K562 (cell line): Measurements from ENCODE around the gene THAP5. TPM values are rescaled to one million over a fixed set of nuclear protein-coding genes. Genes with fewer than 3 reads are reported as not detected.
A peak's percentile ranks its signal among the peaks of the same experiment; 100 is the strongest.

ENCODE experiments used
- BRD4 ChIP-seq: fragments of 200-600 bp; sonication (generic); IDR thresholded peaks from 2 replicates; pipeline ENCODE4 v1.6.1; 2017; ENCODE audit warnings: inconsistent platforms
- CHD1 ChIP-seq: fragments of 200-600 bp; sonication (generic); IDR thresholded peaks from one replicate; pipeline ENCODE4 v1.6.1; 2012; ENCODE audit warnings: mild to moderate bottlenecking, moderate library complexity, low read length, inconsistent platforms
- GATAD2B ChIP-seq: fragments of 450-650 bp; IDR thresholded peaks from 2 replicates; pipeline ENCODE4 v1.6.1; 2017; ENCODE audit warnings: mild to moderate bottlenecking, borderline replicate concordance
- KAT2B ChIP-seq: IDR thresholded peaks from one replicate; pipeline ENCODE4 v1.6.1; 2012; ENCODE audit warnings: low read depth, mild to moderate bottlenecking, control low read depth, inconsistent platforms, low read length, moderate library complexity
- MAX ChIP-seq: sonication (generic); formaldehyde crosslinking; IDR thresholded peaks from 2 replicates; pipeline ENCODE4 v1.9.0; 2022; ENCODE audit warnings: mild to moderate bottlenecking, missing genetic modification reagents
- SREBF1 ChIP-seq: fragments of 150-350 bp; IDR thresholded peaks from 2 replicates; pipeline ENCODE4 v1.6.1; 2014; ENCODE audit warnings: antibody characterized with exemption, low read depth, low read length, borderline replicate concordance
- VEZF1 ChIP-seq: fragments of 200-800 bp; sonication (Bioruptor generic); IDR thresholded peaks from 2 replicates; pipeline ENCODE4 v1.6.1; 2017; ENCODE audit warnings: missing genetic modification characterization, missing compliant biosample characterization
- ZSCAN32 ChIP-seq: fragments of 450-650 bp; formaldehyde crosslinking; IDR thresholded peaks from 2 replicates; pipeline ENCODE4 v1.4.0; 2020; ENCODE audit warnings: mild to moderate bottlenecking, moderate library complexity
- polyA plus RNA-seq, 8 experiments: library from polyadenylated mRNA; depleted of rRNA in 4 of 8; stranded (reverse) in 5 of 8; unstranded in 3 of 8; fragments of >200 nt; fragmentation: Nextera tagmentation in 2 of 8; fragmentation: Illumina TruSeq in 1 of 8; extraction: Ambion mirVana in 2 of 8; extraction: Trizol in 1 of 8; gene quantifications; 2 replicates each; pipeline versions ENCODE4 v1.2.1 to v1.2.3, GENCODE V29; 2011 to 2014; ENCODE audit warnings: inconsistent platforms in 1 of 8, missing spikeins in 1 of 8
- total RNA-seq, 7 experiments: library from RNA; depleted of rRNA in 6 of 7; stranded (reverse); fragments of >200 nt in 6 of 7; fragmentation: Illumina TruSeq in 2 of 7; extraction: Trizol in 2 of 7; gene quantifications; 2 replicates each; pipeline versions ENCODE4 v1.2.1 to v1.2.3, GENCODE V29; 2011 to 2021; ENCODE audit warnings: low replicate concordance in 1 of 7
- TF ChIP-seq, protein P1 (sequence below): fragments of 450-650 bp; formaldehyde crosslinking; IDR thresholded peaks from 2 replicates; pipeline ENCODE4 v1.4.0; 2022; ENCODE audit warnings: mild to moderate bottlenecking, moderate library complexity
- TF ChIP-seq, protein P2 (sequence below), 2 experiments: fragments of 450-650 bp in 1 of 2; sonication (generic) in 1 of 2; formaldehyde crosslinking in 1 of 2; IDR thresholded peaks; 2 replicates each; pipeline versions ENCODE4 v1.7.1 to v1.9.0; 2016 to 2022; ENCODE audit warnings: inconsistent platforms in 1 of 2, mild to moderate bottlenecking in 1 of 2, missing genetic modification reagents in 1 of 2
- TF ChIP-seq, protein P3 (sequence below): conservative IDR thresholded peaks from 2 replicates; pipeline ENCODE4 v1.6.1; 2011; ENCODE audit warnings: low read depth, mild to moderate bottlenecking, low read length; ENCODE audit not compliant: control insufficient read depth

The THAP5 gene
- total and polyA plus RNA-seq, 9 of the 15 experiments (the other 6 are each of a cell fraction or from before 2014, with no cell fraction given), result 16.5 to 58.1 (median 28.2) TPM

DNA sequence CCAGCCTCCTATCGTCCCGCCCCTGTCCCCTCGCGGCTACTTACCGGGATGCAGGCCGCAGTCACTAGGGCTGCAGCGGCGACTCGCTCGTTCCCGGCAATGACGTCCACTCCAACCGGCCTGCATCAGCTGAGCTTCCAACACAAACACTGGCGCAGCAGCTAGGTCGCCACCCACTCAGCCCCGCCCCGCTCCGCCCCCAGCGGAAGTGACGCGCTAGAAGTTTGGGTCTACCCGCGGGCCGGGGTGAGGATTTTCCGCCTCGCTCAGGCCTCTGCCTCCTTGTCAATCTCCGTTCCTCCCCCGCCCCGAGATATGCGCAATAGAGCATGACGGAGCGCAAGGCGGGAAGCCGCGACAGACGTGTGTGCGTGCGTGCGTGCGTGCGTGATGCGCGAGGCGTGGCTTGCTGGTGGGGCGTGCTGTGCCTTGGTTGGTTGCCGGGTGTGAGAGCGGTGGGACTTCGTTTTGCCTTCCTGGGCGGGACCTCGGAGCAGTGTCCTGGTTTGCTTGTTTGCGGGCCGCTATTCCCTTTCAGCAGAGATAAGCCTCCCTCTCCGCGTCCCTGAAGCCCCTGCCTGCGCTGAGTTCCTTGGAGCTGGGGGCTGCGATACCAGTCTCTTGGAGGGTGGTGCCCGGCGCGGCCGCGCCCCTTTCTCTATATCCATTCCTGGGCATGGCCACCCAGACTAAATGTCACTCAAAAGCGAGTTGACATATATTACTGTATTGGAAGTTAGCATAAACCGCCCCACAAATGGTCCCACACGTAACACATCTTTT, 43.3 kb downstream of the THAP5 start, which contains the start of gene PNPLA8 (continued):
- peak; percentile 71 for TF ChIP-seq CHD1
- TF ChIP-seq, protein P1, sequence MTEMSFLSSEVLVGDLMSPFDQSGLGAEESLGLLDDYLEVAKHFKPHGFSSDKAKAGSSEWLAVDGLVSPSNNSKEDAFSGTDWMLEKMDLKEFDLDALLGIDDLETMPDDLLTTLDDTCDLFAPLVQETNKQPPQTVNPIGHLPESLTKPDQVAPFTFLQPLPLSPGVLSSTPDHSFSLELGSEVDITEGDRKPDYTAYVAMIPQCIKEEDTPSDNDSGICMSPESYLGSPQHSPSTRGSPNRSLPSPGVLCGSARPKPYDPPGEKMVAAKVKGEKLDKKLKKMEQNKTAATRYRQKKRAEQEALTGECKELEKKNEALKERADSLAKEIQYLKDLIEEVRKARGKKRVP (CRISPR knock-in tag), result peak; percentile 42; the same call in 1 of the 2 replicates
- TF ChIP-seq SREBF1, result 0 out of 2 replicates have a peak, but pooled peaks have one; percentile 2
- TF ChIP-seq MAX, result peak; percentile 97
- TF ChIP-seq, protein P2, sequence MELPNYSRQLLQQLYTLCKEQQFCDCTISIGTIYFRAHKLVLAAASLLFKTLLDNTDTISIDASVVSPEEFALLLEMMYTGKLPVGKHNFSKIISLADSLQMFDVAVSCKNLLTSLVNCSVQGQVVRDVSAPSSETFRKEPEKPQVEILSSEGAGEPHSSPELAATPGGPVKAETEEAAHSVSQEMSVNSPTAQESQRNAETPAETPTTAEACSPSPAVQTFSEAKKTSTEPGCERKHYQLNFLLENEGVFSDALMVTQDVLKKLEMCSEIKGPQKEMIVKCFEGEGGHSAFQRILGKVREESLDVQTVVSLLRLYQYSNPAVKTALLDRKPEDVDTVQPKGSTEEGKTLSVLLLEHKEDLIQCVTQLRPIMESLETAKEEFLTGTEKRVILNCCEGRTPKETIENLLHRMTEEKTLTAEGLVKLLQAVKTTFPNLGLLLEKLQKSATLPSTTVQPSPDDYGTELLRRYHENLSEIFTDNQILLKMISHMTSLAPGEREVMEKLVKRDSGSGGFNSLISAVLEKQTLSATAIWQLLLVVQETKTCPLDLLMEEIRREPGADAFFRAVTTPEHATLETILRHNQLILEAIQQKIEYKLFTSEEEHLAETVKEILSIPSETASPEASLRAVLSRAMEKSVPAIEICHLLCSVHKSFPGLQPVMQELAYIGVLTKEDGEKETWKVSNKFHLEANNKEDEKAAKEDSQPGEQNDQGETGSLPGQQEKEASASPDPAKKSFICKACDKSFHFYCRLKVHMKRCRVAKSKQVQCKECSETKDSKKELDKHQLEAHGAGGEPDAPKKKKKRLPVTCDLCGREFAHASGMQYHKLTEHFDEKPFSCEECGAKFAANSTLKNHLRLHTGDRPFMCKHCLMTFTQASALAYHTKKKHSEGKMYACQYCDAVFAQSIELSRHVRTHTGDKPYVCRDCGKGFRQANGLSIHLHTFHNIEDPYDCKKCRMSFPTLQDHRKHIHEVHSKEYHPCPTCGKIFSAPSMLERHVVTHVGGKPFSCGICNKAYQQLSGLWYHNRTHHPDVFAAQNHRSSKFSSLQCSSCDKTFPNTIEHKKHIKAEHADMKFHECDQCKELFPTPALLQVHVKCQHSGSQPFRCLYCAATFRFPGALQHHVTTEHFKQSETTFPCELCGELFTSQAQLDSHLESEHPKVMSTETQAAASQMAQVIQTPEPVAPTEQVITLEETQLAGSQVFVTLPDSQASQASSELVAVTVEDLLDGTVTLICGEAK (IDR thresholded peaks at IDR 0.05), result peak; percentile 93
- TF ChIP-seq, protein P2 (CRISPR knock-in tag; IDR thresholded peaks at IDR 0.05), result no peak
- no peak for TF ChIP-seq BRD4
- TF ChIP-seq KAT2B, result peak; percentile 13
- TF ChIP-seq GATAD2B, result no peak
- TF ChIP-seq ZSCAN32 (CRISPR knock-in tag), result no peak
- TF ChIP-seq, protein P3, sequence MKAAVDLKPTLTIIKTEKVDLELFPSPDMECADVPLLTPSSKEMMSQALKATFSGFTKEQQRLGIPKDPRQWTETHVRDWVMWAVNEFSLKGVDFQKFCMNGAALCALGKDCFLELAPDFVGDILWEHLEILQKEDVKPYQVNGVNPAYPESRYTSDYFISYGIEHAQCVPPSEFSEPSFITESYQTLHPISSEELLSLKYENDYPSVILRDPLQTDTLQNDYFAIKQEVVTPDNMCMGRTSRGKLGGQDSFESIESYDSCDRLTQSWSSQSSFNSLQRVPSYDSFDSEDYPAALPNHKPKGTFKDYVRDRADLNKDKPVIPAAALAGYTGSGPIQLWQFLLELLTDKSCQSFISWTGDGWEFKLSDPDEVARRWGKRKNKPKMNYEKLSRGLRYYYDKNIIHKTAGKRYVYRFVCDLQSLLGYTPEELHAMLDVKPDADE, result peak; percentile 87
- peak; percentile 85 for TF ChIP-seq VEZF1 (CRISPR knock-in tag)
